ENCODE measurements around the gene RNF8. TPM values are rescaled to one million over a fixed set of nuclear protein-coding genes. Genes with fewer than 3 reads are reported as not detected.
A peak's percentile ranks its signal among the peaks of the same experiment; 100 is the strongest.
"Not testable (repeated sequence)": the region's sequence is repeated elsewhere in the genome, so short reads cannot be mapped to it uniquely, and the experiment has no call there.

Gene RNF8
- total RNA-seq, 2 donors from 2014 or later = 18.5 to 27.3 TPM

- Mint-ChIP-seq H3K9me3 (no peaks in the 10 kb centered on the region), H3K4me3 (no peak overlapping the region), H3K4me1 (ENCODE audit: low read depth in 2 of 2) (peaks cover 7 to 8% of the 10 kb centered on the region in 2 donors), H3K27ac (no peak overlapping the region), H3K36me3 (peaks cover 15% of the 10 kb centered on the region), H3K27me3 (no peaks in the 10 kb centered on the region)
- ATAC-seq (no peak), DNase-seq (ENCODE audit: low spot score) (no peak)
Measured at GRCh38 chr6:37382994-37383765, 29.4 kb downstream of the RNF8 start.

DNA sequence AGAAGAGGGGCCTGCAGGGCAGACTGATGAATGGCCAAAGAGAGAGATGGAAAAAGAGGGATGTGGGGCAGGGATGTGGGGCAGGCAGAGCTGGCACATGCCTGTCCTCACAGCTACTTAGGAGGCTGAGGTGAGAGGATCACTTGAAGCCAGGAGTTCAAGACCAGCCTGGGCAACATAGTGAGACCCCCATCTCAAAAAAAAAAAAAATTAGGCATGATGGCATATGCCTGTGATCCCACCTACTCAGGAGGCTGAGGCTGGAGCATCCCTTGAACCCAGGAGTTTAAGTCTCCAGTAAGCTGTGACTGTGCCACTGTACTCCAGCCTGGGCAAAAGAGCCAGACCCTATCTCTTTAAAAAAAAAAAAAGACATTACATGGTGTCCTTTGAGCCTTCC lies 34.8 kb downstream of the RNF8 start:
- DNase-seq (ENCODE audit: low spot score) (no peak), ATAC-seq (no peak)
- Mint-ChIP-seq H3K27me3 (no peaks in the 10 kb centered on the region), H3K36me3 (no peaks in the 10 kb centered on the region), H3K4me3 (no peak overlapping the region), H3K27ac (no peak overlapping the region), H3K9me3 (no peaks in the 10 kb centered on the region), H3K4me1 (ENCODE audit: low read depth in 2 of 2) (no peaks in the 10 kb centered on the region)

DNA sequence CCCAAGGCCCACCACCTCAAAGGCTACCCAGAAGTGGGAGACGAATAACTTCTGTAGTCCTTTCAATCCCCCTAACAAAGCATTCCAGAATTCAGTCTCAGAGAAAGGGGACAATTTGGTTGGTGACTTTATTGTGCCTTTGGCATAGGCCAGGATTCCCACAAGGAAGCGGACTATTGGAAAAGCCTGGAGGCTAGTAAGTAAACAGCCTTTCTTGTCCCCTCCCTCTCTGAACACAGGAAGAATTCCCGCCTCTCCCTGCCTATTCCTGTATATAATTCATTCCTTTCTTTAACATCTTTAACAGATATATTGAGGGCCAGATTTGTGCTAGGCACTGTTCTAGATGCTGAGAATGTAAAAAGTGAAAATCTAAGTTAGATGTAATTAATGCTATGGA lies 36.1 kb downstream of the RNF8 start:
- no peaks in the 10 kb centered on the region for H3K36me3 Mint-ChIP-seq
- H3K27me3 Mint-ChIP-seq = no peaks in the 10 kb centered on the region
- H3K9me3 Mint-ChIP-seq = no peaks in the 10 kb centered on the region
- H3K27ac Mint-ChIP-seq = no peak overlapping the region
- peaks cover 0 to 4% of the 10 kb centered on the region in 2 donors for H3K4me1 Mint-ChIP-seq (ENCODE audit: low read depth in 2 of 2)
- DNase-seq (ENCODE audit: low spot score) = no peak
- ATAC-seq = no peak
- no peak overlapping the region for H3K4me3 Mint-ChIP-seq

DNA sequence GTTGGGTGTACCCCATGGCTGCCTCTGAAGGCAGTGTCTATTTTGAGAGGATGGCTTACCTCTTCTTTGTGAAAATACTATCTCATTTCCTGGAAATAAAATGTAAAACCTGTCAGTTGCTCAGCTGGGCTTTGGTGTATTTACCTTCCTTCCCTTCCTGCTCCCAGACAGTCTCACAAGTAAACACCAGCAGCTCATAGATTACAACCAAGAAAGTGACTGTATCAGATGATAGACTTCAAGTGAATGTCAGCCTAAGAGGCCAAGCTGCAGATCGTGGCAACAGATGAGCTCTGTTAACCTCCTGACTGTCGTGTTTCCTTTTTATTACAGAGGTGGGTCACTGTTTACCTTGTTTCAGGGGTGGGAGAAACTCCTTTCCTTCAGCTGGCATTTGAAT lies 37.3 kb downstream of the RNF8 start:
- H3K9me3 Mint-ChIP-seq = no peaks in the 10 kb centered on the region
- DNase-seq (ENCODE audit: low spot score) = no peak
- no peak overlapping the region for H3K27ac Mint-ChIP-seq

GRCh38 chr6:37392821-37393220 lies 39.0 kb downstream of the RNF8 start:
- ATAC-seq = no peak

More for the DNA sequence above, 37.3 kb downstream of the RNF8 start:
- no peak for ATAC-seq
- Mint-ChIP-seq H3K27me3 (no peaks in the 10 kb centered on the region), H3K36me3 (no peaks in the 10 kb centered on the region), H3K4me1 (ENCODE audit: low read depth in 2 of 2) (peaks cover 0 to 4% of the 10 kb centered on the region in 2 donors), H3K4me3 (no peak overlapping the region)

DNA sequence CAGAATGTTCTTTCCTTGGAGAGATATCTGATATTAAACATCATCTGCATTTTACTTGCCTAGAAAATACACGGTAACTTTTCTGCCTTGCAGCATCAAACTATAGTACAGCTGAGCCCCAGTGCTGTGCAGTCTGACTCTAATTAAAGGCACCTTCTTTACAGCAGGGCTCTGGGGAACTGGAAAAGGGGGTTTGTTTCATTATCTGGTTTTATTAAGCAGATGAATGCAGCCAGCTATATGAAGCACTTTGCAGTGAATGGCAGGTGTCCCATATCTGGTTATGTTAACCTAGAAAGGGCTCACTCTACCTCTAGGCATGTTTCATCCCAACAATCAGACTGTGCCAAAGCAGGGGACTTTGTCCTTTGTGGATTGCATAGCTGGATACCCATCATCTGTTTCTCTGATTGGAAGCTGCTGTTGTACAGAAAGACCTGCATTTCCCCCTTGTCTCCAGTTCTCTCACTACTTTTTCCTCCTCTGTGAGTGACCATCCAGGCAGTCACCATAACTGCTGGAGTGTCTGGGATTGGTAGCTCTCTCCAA lies 39.7 kb downstream of the RNF8 start:
- H3K27me3 Mint-ChIP-seq = no peaks in the 10 kb centered on the region
- peaks cover 8 to 11% of the 10 kb centered on the region in 2 donors for H3K4me1 Mint-ChIP-seq (ENCODE audit: low read depth in 2 of 2)
- H3K4me3 Mint-ChIP-seq = no peak overlapping the region
- H3K36me3 Mint-ChIP-seq = no peaks in the 10 kb centered on the region
- no peak overlapping the region for H3K27ac Mint-ChIP-seq
- DNase-seq (ENCODE audit: low spot score) (no peak), ATAC-seq (no peak)
- H3K9me3 Mint-ChIP-seq = no peaks in the 10 kb centered on the region

More at GRCh38 chr6:37392821-37393220, 39.0 kb downstream of the RNF8 start:
- no peak overlapping the region for H3K27ac Mint-ChIP-seq
- H3K4me1 Mint-ChIP-seq (ENCODE audit: low read depth in 2 of 2) = peaks cover 3 to 6% of the 10 kb centered on the region in 2 donors
- DNase-seq (ENCODE audit: low spot score) = no peak
- H3K4me3 Mint-ChIP-seq = no peak overlapping the region
- H3K36me3 Mint-ChIP-seq = no peaks in the 10 kb centered on the region
- no peaks in the 10 kb centered on the region for H3K27me3 Mint-ChIP-seq
- H3K9me3 Mint-ChIP-seq = no peaks in the 10 kb centered on the region

DNA sequence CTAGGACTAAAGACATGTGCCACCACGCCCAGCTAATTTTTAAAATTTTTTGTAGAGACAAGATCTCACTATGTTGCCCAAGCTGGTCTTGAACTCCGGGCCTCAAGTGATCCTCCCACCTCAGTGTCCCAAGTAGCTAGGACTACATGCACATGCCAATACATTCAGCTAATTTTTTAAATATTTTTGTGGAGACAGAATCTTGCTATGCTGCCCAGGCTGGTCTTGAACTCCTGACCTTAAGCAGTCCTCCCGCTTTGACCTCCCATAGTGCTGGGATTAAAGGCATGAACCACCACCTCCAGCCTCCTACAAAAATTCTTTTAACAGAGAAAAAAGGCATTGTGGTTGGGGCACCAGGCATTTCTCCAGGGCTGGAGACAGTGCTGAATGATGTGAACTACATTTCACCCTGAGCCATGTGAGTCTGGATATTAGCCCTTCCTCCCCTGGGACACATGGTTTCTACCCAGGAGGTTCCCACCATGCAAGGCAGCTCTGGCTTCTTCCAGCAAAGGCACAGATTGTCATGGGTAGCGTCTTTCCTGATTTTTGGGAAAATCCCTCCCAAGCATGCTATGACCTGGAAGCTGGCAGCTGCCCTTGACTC lies 42.9 kb downstream of the RNF8 start:
- Mint-ChIP-seq H3K9me3 (no peaks in the 10 kb centered on the region), H3K4me1 (ENCODE audit: low read depth in 2 of 2) (peaks cover 16 to 19% of the 10 kb centered on the region in 2 donors), H3K4me3 (no peak overlapping the region), H3K27me3 (peaks cover 0 to 6% of the 10 kb centered on the region in 2 donors), H3K36me3 (no peaks in the 10 kb centered on the region), H3K27ac (no peak overlapping the region)
- ATAC-seq (no peak), DNase-seq (ENCODE audit: low spot score) (no peak)

- no peak overlapping the region for H3K27ac Mint-ChIP-seq
- peak; percentile 56 to 85 for ATAC-seq
Measured at GRCh38 chr6:37399131-37399530, 45.3 kb downstream of the RNF8 start.

DNA sequence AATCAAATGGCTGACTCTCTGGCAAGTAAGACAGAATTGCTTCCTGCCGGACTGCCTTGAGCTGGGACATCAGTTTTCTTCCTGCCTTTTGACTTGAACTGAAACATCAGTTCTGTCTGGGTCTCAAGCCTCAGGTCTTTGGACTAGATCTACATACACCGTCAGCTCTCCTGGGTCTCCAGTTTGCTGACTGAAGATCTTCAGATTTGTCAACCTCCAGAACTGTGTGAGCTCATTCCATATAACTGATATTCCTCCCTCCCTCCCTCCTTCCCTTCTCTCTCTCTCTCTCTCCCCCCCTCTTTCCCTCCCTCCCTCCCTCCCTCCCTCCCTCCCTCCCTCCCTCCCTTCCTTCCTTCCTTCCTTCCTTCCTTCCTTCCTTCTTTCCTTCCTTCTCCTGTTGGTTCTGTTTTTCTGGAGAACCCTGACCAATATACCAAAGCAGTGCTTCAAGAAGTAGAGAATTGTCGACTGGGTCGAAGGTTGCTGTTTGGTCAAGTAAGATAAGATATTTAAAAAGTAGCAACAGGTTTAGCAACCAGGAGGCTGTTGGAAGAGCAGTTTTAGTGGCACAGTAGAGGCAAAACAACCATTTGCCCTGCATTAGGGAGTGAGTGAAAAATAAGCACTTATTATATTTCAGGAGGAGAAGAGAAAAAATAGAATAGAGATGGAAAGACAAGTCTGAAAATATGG lies 46.2 kb downstream of the RNF8 start:
- no peaks in the 10 kb centered on the region for H3K9me3 Mint-ChIP-seq
- no peak for DNase-seq (ENCODE audit: low spot score)
- H3K27ac Mint-ChIP-seq = no peak overlapping the region
- H3K36me3 Mint-ChIP-seq = no peaks in the 10 kb centered on the region
- peaks cover 0 to 6% of the 10 kb centered on the region in 2 donors for H3K27me3 Mint-ChIP-seq
- peaks cover 15 to 16% of the 10 kb centered on the region in 2 donors for H3K4me1 Mint-ChIP-seq (ENCODE audit: low read depth in 2 of 2)
- ATAC-seq = no peak
- H3K4me3 Mint-ChIP-seq = no peak overlapping the region

More at GRCh38 chr6:37399131-37399530, 45.3 kb downstream of the RNF8 start:
- peaks cover 0 to 6% of the 10 kb centered on the region in 2 donors for H3K27me3 Mint-ChIP-seq
- H3K4me1 Mint-ChIP-seq (ENCODE audit: low read depth in 2 of 2) = peaks cover 15 to 16% of the 10 kb centered on the region in 2 donors
- no peak for DNase-seq (ENCODE audit: low spot score)
- H3K4me3 Mint-ChIP-seq = no peak overlapping the region
- H3K36me3 Mint-ChIP-seq = no peaks in the 10 kb centered on the region
- no peaks in the 10 kb centered on the region for H3K9me3 Mint-ChIP-seq

DNA sequence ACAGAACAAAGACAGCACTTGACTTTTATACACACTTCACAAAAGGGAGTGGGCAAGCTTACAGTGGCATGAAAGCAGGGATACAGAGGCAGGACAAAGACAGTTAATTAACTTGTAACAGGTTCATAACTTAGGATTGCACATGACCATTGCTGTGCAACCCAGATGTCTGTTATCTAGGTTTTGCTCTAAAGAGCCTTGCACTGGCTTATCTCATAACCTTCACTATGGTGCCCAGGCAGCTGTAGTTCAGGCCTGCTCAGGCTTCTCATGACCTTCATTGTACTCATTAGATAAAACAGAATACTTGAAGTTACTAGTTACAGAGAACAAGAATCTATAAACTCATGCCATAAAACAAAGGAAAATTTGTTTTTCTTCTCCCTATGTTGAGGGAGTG lies 47.9 kb downstream of the RNF8 start:
- not testable (repeated sequence) for ATAC-seq; H3K9me3 Mint-ChIP-seq; DNase-seq (ENCODE audit: low spot score); H3K36me3 Mint-ChIP-seq; H3K27ac Mint-ChIP-seq; H3K4me3 Mint-ChIP-seq; H3K27me3 Mint-ChIP-seq
- H3K4me1 Mint-ChIP-seq (ENCODE audit: low read depth in 2 of 2) = peaks cover 15 to 16% of the 10 kb centered on the region in 2 donors

DNA sequence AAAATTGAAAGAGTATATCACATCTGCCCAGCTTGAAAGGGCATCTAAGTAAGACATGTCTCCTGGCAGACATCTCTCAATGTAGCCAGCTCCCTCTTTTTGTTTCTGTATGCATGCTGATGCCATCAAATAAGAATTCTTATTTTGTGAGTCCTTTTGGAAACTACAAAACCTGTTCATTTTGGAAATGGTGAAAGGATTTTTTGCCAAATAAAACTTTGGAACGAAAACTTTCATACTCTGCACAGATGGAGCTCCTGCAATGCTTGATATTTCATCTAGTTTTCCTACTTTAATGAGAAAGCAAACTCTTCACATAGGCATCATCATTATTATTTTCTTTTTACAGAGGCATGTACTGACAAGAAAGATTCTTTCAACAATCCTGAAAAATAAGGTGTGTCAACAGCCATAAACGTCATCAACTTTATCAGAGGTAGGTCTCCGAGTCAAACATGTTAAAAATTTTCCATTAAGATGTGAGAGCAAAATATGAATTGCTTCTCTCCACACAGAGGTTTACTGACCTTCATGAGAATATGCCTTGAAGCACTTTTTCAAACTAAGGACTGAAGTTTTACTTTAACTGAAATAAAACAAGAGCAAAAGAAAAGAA lies 53.1 kb downstream of the RNF8 start:
- H3K4me3 Mint-ChIP-seq = no peak overlapping the region
- H3K4me1 Mint-ChIP-seq (ENCODE audit: low read depth in 2 of 2) = peaks cover 0 to 10% of the 10 kb centered on the region in 2 donors
- H3K9me3 Mint-ChIP-seq = no peaks in the 10 kb centered on the region
- no peaks in the 10 kb centered on the region for H3K36me3 Mint-ChIP-seq
- no peak overlapping the region for H3K27ac Mint-ChIP-seq
- peaks cover 5 to 7% of the 10 kb centered on the region in 2 donors for H3K27me3 Mint-ChIP-seq
- no peak for ATAC-seq
- no peak for DNase-seq (ENCODE audit: low spot score)

GRCh38 chr6:37407948-37408347 lies 54.2 kb downstream of the RNF8 start:
- H3K36me3 Mint-ChIP-seq = no peaks in the 10 kb centered on the region
- peaks cover 0 to 10% of the 10 kb centered on the region in 2 donors for H3K4me1 Mint-ChIP-seq (ENCODE audit: low read depth in 2 of 2)
- H3K4me3 Mint-ChIP-seq = no peak overlapping the region
- H3K27me3 Mint-ChIP-seq = peaks cover 7% of the 10 kb centered on the region in 2 donors
- ATAC-seq (no peak), DNase-seq (ENCODE audit: low spot score) (no peak)
- H3K27ac Mint-ChIP-seq = no peak overlapping the region
- no peaks in the 10 kb centered on the region for H3K9me3 Mint-ChIP-seq

- H3K9me3 Mint-ChIP-seq = no peaks in the 10 kb centered on the region
- no peak overlapping the region for H3K27ac Mint-ChIP-seq
- H3K4me1 Mint-ChIP-seq (ENCODE audit: low read depth in 2 of 2) = peaks cover 0 to 10% of the 10 kb centered on the region in 2 donors
- peaks cover 7% of the 10 kb centered on the region in 2 donors for H3K27me3 Mint-ChIP-seq
- H3K4me3 Mint-ChIP-seq = no peak overlapping the region
- DNase-seq (ENCODE audit: low spot score) = no peak
- no peak for ATAC-seq
- H3K36me3 Mint-ChIP-seq = no peaks in the 10 kb centered on the region
Measured at GRCh38 chr6:37409501-37409900, 55.7 kb downstream of the RNF8 start.
